K562 (cell line): ENCODE measurements around the gene FMO5. TPM values are rescaled to one million over a fixed set of nuclear protein-coding genes. Genes with fewer than 3 reads are reported as not detected.

Source experiments
- ADNP ChIP-seq: fragments of 200-800 bp; sonication (Bioruptor generic); IDR thresholded peaks from 2 replicates; pipeline ENCODE4 v1.6.1; 2016; ENCODE audit warnings: missing genetic modification characterization, missing compliant biosample characterization
- DMBX1 ChIP-seq: fragments of 250-450 bp; sonication (Bioruptor Pico); IDR thresholded peaks from 2 replicates; pipeline ENCODE4 v1.8.0; 2022; ENCODE audit warnings: inconsistent platforms, mild to moderate bottlenecking, moderate library complexity, borderline replicate concordance
- FOXA3 ChIP-seq, 2 experiments: fragments of 450-650 bp in 1 of 2; sonication (generic) in 1 of 2; formaldehyde crosslinking; IDR thresholded peaks in 1 of 2; conservative IDR thresholded peaks in 1 of 2; 2 replicates each; pipeline versions ENCODE4 v1.4.0 to v1.8.0; 2020 to 2022; ENCODE audit warnings: mild to moderate bottlenecking in 2 of 2, missing genetic modification reagents in 1 of 2
- GABPA ChIP-seq: fragments of 200-800 bp; sonication (Bioruptor generic); conservative IDR thresholded peaks from 2 replicates; pipeline ENCODE4 v1.6.1; 2016; ENCODE audit warnings: low read depth, missing genetic modification characterization, missing compliant biosample characterization
- HNRNPH1 ChIP-seq: fragments of 200-400 bp; formaldehyde crosslinking; optimal IDR thresholded peaks from 2 replicates; pipeline ENCODE3; 2017; ENCODE audit warnings: low read depth, mild to moderate bottlenecking, low read length, moderate library complexity
- HNRNPUL1 ChIP-seq: fragments of 200-400 bp; formaldehyde crosslinking; IDR thresholded peaks from 2 replicates; pipeline ENCODE4 v1.6.1; 2017; ENCODE audit warnings: low read length
- KAT8 ChIP-seq: fragments of 450-650 bp; IDR thresholded peaks from 2 replicates; pipeline ENCODE4 v1.6.1; 2016; ENCODE audit warnings: low read depth, mild to moderate bottlenecking
- MYC ChIP-seq, 2 experiments: fragments of 250-450 bp in 1 of 2; sonication (Bioruptor Pico) in 1 of 2; IDR thresholded peaks; 2 replicates each; pipeline versions ENCODE4 v1.5.1 to v1.6.1; 2012 to 2021; ENCODE audit warnings: low read depth in 2 of 2, borderline replicate concordance in 1 of 2, improper control_type of control experiment in 1 of 2, low read length in 1 of 2, mild to moderate bottlenecking in 1 of 2, moderate library complexity in 1 of 2
- NFE2 ChIP-seq: IDR thresholded peaks from 2 replicates; pipeline ENCODE4 v1.6.1; 2014; ENCODE audit warnings: antibody characterized with exemption, low read depth
- NKRF ChIP-seq: fragments of 450-650 bp; IDR thresholded peaks from 2 replicates; pipeline ENCODE4 v1.6.1; 2016; ENCODE audit warnings: borderline replicate concordance
- PCBP1 ChIP-seq: fragments of 200-400 bp; formaldehyde crosslinking; IDR thresholded peaks from 2 replicates; pipeline ENCODE4 v1.6.1; 2018; ENCODE audit warnings: mild to moderate bottlenecking, low read depth, low read length; ENCODE audit not compliant: poor library complexity, severe bottlenecking
- PCBP2 ChIP-seq: fragments of 200-400 bp; formaldehyde crosslinking; IDR thresholded peaks from 2 replicates; pipeline ENCODE4 v1.6.1; 2018; ENCODE audit warnings: low read length, low read depth, mild to moderate bottlenecking, moderate library complexity; ENCODE audit not compliant: poor library complexity, severe bottlenecking
- POLR2AphosphoS2 ChIP-seq: IDR thresholded peaks from 2 replicates; pipeline ENCODE4 v1.6.1; 2012; ENCODE audit warnings: low read length, improper control_type of control experiment
- PYGO2 ChIP-seq: fragments of 450-650 bp; IDR thresholded peaks from 2 replicates; pipeline ENCODE4 v1.6.1; 2016; ENCODE audit warnings: mild to moderate bottlenecking, missing genetic modification characterization, moderate library complexity, missing compliant biosample characterization
- RCOR1 ChIP-seq, 2 experiments: IDR thresholded peaks; 2 replicates each; pipeline ENCODE4 v1.6.1; 2012; ENCODE audit warnings: low read depth in 2 of 2, low read length in 2 of 2, borderline replicate concordance in 1 of 2, improper control_type of control experiment in 1 of 2
- SIRT6 ChIP-seq: IDR thresholded peaks from one replicate; pipeline ENCODE4 v1.6.1; 2012; ENCODE audit warnings: low read depth, mild to moderate bottlenecking, control low read depth, inconsistent platforms, low read length, moderate library complexity
- SMAD4 ChIP-seq: fragments of 250-450 bp; sonication (Bioruptor Pico); conservative IDR thresholded peaks from 2 replicates; pipeline ENCODE4 v1.8.0; 2021; ENCODE audit warnings: inconsistent platforms, mild to moderate bottlenecking, moderate library complexity
- SOX6 ChIP-seq: fragments of 450-650 bp; IDR thresholded peaks from 2 replicates; pipeline ENCODE4 v1.6.1; 2014; ENCODE audit warnings: mild to moderate bottlenecking
- THRA ChIP-seq: fragments of 450-650 bp; IDR thresholded peaks from 2 replicates; pipeline ENCODE4 v1.6.1; 2017; ENCODE audit warnings: mild to moderate bottlenecking, moderate library complexity
- WHSC1 ChIP-seq: IDR thresholded peaks from one replicate; pipeline ENCODE4 v1.6.1; 2012; ENCODE audit warnings: low read length, control low read depth, inconsistent platforms
- ZNF212 ChIP-seq: fragments of 450-650 bp; formaldehyde crosslinking; IDR thresholded peaks from 2 replicates; pipeline ENCODE4 v1.4.0; 2020; ENCODE audit warnings: mild to moderate bottlenecking
- ZNF232 ChIP-seq: sonication (generic); formaldehyde crosslinking; IDR thresholded peaks from 2 replicates; pipeline ENCODE4 v1.8.0; 2022; ENCODE audit warnings: mild to moderate bottlenecking, missing genetic modification reagents
- ZNF324 ChIP-seq: fragments of 250-450 bp; sonication (Bioruptor Pico); IDR thresholded peaks from 2 replicates; pipeline ENCODE4 v1.4.0; 2020; ENCODE audit warnings: mild to moderate bottlenecking
- ZNF395 ChIP-seq: fragments of 200-800 bp; sonication (Bioruptor generic); IDR thresholded peaks from 2 replicates; pipeline ENCODE4 v1.6.1; 2017; ENCODE audit warnings: missing genetic modification characterization, missing compliant biosample characterization
- ZNF75A ChIP-seq: fragments of 450-650 bp; formaldehyde crosslinking; IDR thresholded peaks from 2 replicates; pipeline ENCODE4 v1.4.0; 2020; ENCODE audit warnings: mild to moderate bottlenecking
- polyA plus RNA-seq, 8 experiments: library from polyadenylated mRNA; depleted of rRNA in 4 of 8; stranded (reverse) in 5 of 8; unstranded in 3 of 8; fragments of >200 nt; fragmentation: Nextera tagmentation in 2 of 8; fragmentation: Illumina TruSeq in 1 of 8; extraction: Ambion mirVana in 2 of 8; extraction: Trizol in 1 of 8; gene quantifications; 2 replicates each; pipeline versions ENCODE4 v1.2.1 to v1.2.3, GENCODE V29; 2011 to 2014; ENCODE audit warnings: inconsistent platforms in 1 of 8, missing spikeins in 1 of 8
- total RNA-seq, 7 experiments: library from RNA; depleted of rRNA in 6 of 7; stranded (reverse); fragments of >200 nt in 6 of 7; fragmentation: Illumina TruSeq in 2 of 7; extraction: Trizol in 2 of 7; gene quantifications; 2 replicates each; pipeline versions ENCODE4 v1.2.1 to v1.2.3, GENCODE V29; 2011 to 2021; ENCODE audit warnings: low replicate concordance in 1 of 7

The FMO5 gene
- total and polyA plus RNA-seq, 9 of the 15 experiments (the other 6 are each of a cell fraction or from before 2014, with no cell fraction given): 0.11 to 0.69 (median 0.19) TPM; not detected in 1

- TF ChIP-seq MYC (IDR thresholded peaks at IDR 0.05; ENCODE audit: low read depth, low read length): no peak
- TF ChIP-seq MYC (CRISPR knock-in tag; IDR thresholded peaks at IDR 0.05; ENCODE audit: borderline replicate concordance, low read depth): no peak
- TF ChIP-seq ZNF212 (CRISPR knock-in tag): no peak
- TF ChIP-seq RCOR1 (IDR thresholded peaks at IDR 0.05; ENCODE audit: borderline replicate concordance in 1 of 2, low read depth in 2 of 2, low read length in 2 of 2): no peak
- no peak for TF ChIP-seq ZNF324 (CRISPR knock-in tag)
- TF ChIP-seq NKRF: 0 out of 2 replicates have a peak, but pooled peaks have one; percentile 23
- no peak for TF ChIP-seq ZNF395 (CRISPR knock-in tag)
- TF ChIP-seq KAT8: no peak
- no peak for TF ChIP-seq HNRNPH1
- 0 out of 2 replicates have a peak, but pooled peaks have one; percentile 8 for TF ChIP-seq NFE2
- no peak for TF ChIP-seq SMAD4 (CRISPR knock-in tag)
- TF ChIP-seq ZNF75A (CRISPR knock-in tag): no peak
- TF ChIP-seq WHSC1: no peak
- TF ChIP-seq THRA: no peak
- no peak for TF ChIP-seq PYGO2
- TF ChIP-seq SIRT6: no peak
- no peak for TF ChIP-seq ZNF232
- TF ChIP-seq PCBP1: no peak
- TF ChIP-seq PCBP2: no peak
- TF ChIP-seq POLR2AphosphoS2: no peak
- no peak for TF ChIP-seq GABPA (tag)
- 0 out of 2 replicates have a peak, but pooled peaks have one; percentile 5 for TF ChIP-seq ADNP (tag)
- TF ChIP-seq SOX6: no peak
- no peak for TF ChIP-seq FOXA3 (CRISPR knock-in tag; conservative IDR thresholded peaks at IDR 0.05 in 1 of 2, IDR thresholded peaks at IDR 0.05 in 1 of 2)
- TF ChIP-seq HNRNPUL1: no peak
- TF ChIP-seq DMBX1 (CRISPR knock-in tag): no peak
Measured at GRCh38 chr1:147246044-147246690, 21.0 kb upstream of the FMO5 start (continued).
